ENCODE data around the gene VILL.

- TF ChIP-seq, protein P1, sequence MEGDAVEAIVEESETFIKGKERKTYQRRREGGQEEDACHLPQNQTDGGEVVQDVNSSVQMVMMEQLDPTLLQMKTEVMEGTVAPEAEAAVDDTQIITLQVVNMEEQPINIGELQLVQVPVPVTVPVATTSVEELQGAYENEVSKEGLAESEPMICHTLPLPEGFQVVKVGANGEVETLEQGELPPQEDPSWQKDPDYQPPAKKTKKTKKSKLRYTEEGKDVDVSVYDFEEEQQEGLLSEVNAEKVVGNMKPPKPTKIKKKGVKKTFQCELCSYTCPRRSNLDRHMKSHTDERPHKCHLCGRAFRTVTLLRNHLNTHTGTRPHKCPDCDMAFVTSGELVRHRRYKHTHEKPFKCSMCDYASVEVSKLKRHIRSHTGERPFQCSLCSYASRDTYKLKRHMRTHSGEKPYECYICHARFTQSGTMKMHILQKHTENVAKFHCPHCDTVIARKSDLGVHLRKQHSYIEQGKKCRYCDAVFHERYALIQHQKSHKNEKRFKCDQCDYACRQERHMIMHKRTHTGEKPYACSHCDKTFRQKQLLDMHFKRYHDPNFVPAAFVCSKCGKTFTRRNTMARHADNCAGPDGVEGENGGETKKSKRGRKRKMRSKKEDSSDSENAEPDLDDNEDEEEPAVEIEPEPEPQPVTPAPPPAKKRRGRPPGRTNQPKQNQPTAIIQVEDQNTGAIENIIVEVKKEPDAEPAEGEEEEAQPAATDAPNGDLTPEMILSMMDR (IDR thresholded peaks at IDR 0.05 in 4 of 5, conservative IDR thresholded peaks at IDR 0.05 in 1 of 5) = no peak
- TF ChIP-seq POLR2A (IDR thresholded peaks at IDR 0.05) = no peak
Observed at GRCh38 chr3:38046027-38046426, 55.4 kb downstream of the VILL start.

Measured in gastrocnemius medialis (tissue), 4 donors.